Small intestine (tissue), 7 donors: Measurements from ENCODE around the gene UNC119. TPM values are rescaled to one million over a fixed set of nuclear protein-coding genes. Genes with fewer than 3 reads are reported as not detected.

ENCODE experiments used
- DNase-seq, 2 donors: peaks; one replicate each; pipeline versions ENCODE4 v3.0.0 to v3.0.0-alpha.2; 2013
- FAIRE-seq: peaks from 2 replicates; lab custom pipeline; 2012; peaks lifted over from hg19 to GRCh38; lab: Jason Lieb, UNC
- H3K27ac ChIP-seq, 3 donors: one replicate each; pipeline ENCODE4 v1.5.1; 2013; ENCODE audit warnings: low read length in 2 of 3, mild to moderate bottlenecking in 2 of 3, control low read depth in 1 of 3, inconsistent platforms in 1 of 3, low read depth in 1 of 3, moderate library complexity in 1 of 3
- H3K27me3 ChIP-seq, 3 donors: one replicate each; pipeline ENCODE4 v1.6.1; 2013; ENCODE audit warnings: low read length in 3 of 3, inconsistent platforms in 1 of 3; ENCODE audit not compliant: control insufficient read depth in 3 of 3, insufficient read depth in 3 of 3
- H3K36me3 ChIP-seq, 3 donors: one replicate each; pipeline ENCODE4 v1.6.1; 2013; ENCODE audit warnings: low read length in 3 of 3, inconsistent platforms in 1 of 3, low read depth in 1 of 3, mild to moderate bottlenecking in 1 of 3, moderate library complexity in 1 of 3; ENCODE audit not compliant: control insufficient read depth in 3 of 3, insufficient read depth in 2 of 3
- H3K4me1 ChIP-seq, 3 donors: one replicate each; pipeline ENCODE4 v1.6.1; 2013; ENCODE audit warnings: low read length in 2 of 3, inconsistent platforms in 1 of 3, low read depth in 1 of 3, mild to moderate bottlenecking in 1 of 3, moderate library complexity in 1 of 3; ENCODE audit not compliant: control insufficient read depth in 3 of 3, insufficient read depth in 2 of 3
- H3K4me3 ChIP-seq, 3 donors: one replicate each; pipeline ENCODE4 v1.5.1; 2013; ENCODE audit warnings: low read length in 3 of 3, control low read depth in 1 of 3, inconsistent platforms in 1 of 3, low read depth in 1 of 3, mild to moderate bottlenecking in 1 of 3, moderate library complexity in 1 of 3
- H3K9me3 ChIP-seq, 2 donors: one replicate each; pipeline ENCODE4 v1.6.1; 2013; ENCODE audit warnings: low read depth in 1 of 2, low read length in 1 of 2; ENCODE audit not compliant: control insufficient read depth in 2 of 2, insufficient read depth in 1 of 2
- WGBS, 3 donors: extraction: QIAGEN DNeasy Blood & Tissue Kit; methylation state at CpG; one replicate each; pipeline ENCODE4 v1.1.7; 2013; 5-methylcytosine and 5-hydroxymethylcytosine counted together
- polyA plus RNA-seq, 4 donors: library from polyadenylated mRNA; stranded (reverse) in 3 of 4; unstranded in 1 of 4; fragments of 200-250 nt in 3 of 4; fragments of 120-200 nt in 1 of 4; gene quantifications; one replicate each; pipeline versions ENCODE4 v1.2.1 to v1.2.3, GENCODE V29; 2013
- donor health status: healthy with polysubstance abuse.
- donor health status: control.
- donor health status: control.
- donor health status: Bipolar disorder and iron deficiency.
- donor health status: healthy.

The UNC119 gene
- polyA plus RNA-seq, 4 donors, result 14.6 to 57.0 (median 29.9) TPM

- Histone ChIP-seq H3K36me3 (peaks cover 0 to 16% (median 6%) of the 10 kb centered on the region in 3 donors), H3K27ac (peak overlapping the region; percentile 57 to 76 (median 73)), H3K4me1 (peaks cover 3 to 12% (median 4%) of the 10 kb centered on the region in 3 donors), H3K4me3 (peak overlapping the region; percentile 82 to 98 (median 84)), H3K27me3 (no peaks in the 10 kb centered on the region), H3K9me3 (no peaks in the 10 kb centered on the region)
- FAIRE-seq (no peak), DNase-seq (peak; percentile 43 to 60)
- 1% methylated on average over 33 to 39 of the region's 39 CpGs for WGBS, 3 donors
Measured at GRCh38 chr17:28570716-28571360, 18.4 kb upstream of the UNC119 start.

GRCh38 chr17:28569446-28569845 lies 17.0 kb upstream of the UNC119 start:
- WGBS, 3 donors, result 96 to 98% (median 96%) methylated on average over 1 of the region's 1 CpG
- H3K27me3 ChIP-seq, result no peaks in the 10 kb centered on the region
- H3K9me3 ChIP-seq, result no peaks in the 10 kb centered on the region
- FAIRE-seq (no peak), DNase-seq (no peak)
- H3K4me1 ChIP-seq, result peaks cover 3 to 12% (median 4%) of the 10 kb centered on the region in 3 donors
- no peak overlapping the region for H3K4me3 ChIP-seq
- H3K27ac ChIP-seq, result no peak overlapping the region
- H3K36me3 ChIP-seq, result peaks cover 0 to 21% (median 6%) of the 10 kb centered on the region in 3 donors

GRCh38 chr17:28567604-28568003 lies 15.2 kb upstream of the UNC119 start:
- Histone ChIP-seq H3K9me3 (no peaks in the 10 kb centered on the region), H3K4me1 (peaks cover 1 to 9% (median 4%) of the 10 kb centered on the region in 3 donors), H3K36me3 (peaks cover 0 to 30% (median 13%) of the 10 kb centered on the region in 3 donors), H3K27me3 (no peaks in the 10 kb centered on the region), H3K27ac (no peak overlapping the region), H3K4me3 (no peak overlapping the region)
- WGBS, 3 donors, result 78 to 85% (median 81%) methylated on average over 3 of the region's 3 CpGs
- FAIRE-seq, result no peak
- no peak for DNase-seq

GRCh38 chr17:28563475-28563874 lies 11.1 kb upstream of the UNC119 start:
- Histone ChIP-seq H3K27me3 (no peaks in the 10 kb centered on the region), H3K9me3 (no peaks in the 10 kb centered on the region), H3K4me3 (no peak overlapping the region), H3K27ac (no peak overlapping the region), H3K4me1 (no peaks in the 10 kb centered on the region), H3K36me3 (peaks cover 9 to 52% (median 22%) of the 10 kb centered on the region in 3 donors)
- DNase-seq (no peak), FAIRE-seq (no peak)
- 90 to 100% (median 92%) methylated on average over 3 of the region's 3 CpGs for WGBS, 3 donors

GRCh38 chr17:28555022-28555421 lies 2.6 kb upstream of the UNC119 start:
- Histone ChIP-seq H3K27ac (no peak overlapping the region), H3K9me3 (no peaks in the 10 kb centered on the region), H3K27me3 (no peaks in the 10 kb centered on the region), H3K4me1 (peaks cover 0 to 35% (median 0%) of the 10 kb centered on the region in 3 donors), H3K4me3 (no peak overlapping the region), H3K36me3 (peaks cover 3 to 57% (median 15%) of the 10 kb centered on the region in 3 donors)
- DNase-seq (no peak), FAIRE-seq (no peak)
- 96 to 100% (median 99%) methylated on average over 3 of the region's 3 CpGs for WGBS, 3 donors

GRCh38 chr17:28554565-28554964 lies 2.1 kb upstream of the UNC119 start:
- Histone ChIP-seq H3K27ac (no peak overlapping the region), H3K4me3 (no peak overlapping the region), H3K27me3 (no peaks in the 10 kb centered on the region), H3K36me3 (peaks cover 0 to 56% (median 15%) of the 10 kb centered on the region in 3 donors), H3K9me3 (no peaks in the 10 kb centered on the region), H3K4me1 (peaks cover 0 to 39% (median 0%) of the 10 kb centered on the region in 3 donors)
- FAIRE-seq, result no peak
- WGBS, 3 donors, result 82 to 93% (median 82%) methylated on average over 6 of the region's 6 CpGs
- peak in 1 of 2 donors; percentile 13 for DNase-seq

- 85 to 93% (median 91%) methylated on average over 5 of the region's 5 CpGs for WGBS, 3 donors
- Histone ChIP-seq H3K9me3 (no peaks in the 10 kb centered on the region), H3K27ac (peak overlapping the region in 1 of 3 donors; percentile 68), H3K4me1 (peaks cover 0 to 46% (median 0%) of the 10 kb centered on the region in 3 donors), H3K36me3 (peaks cover 0 to 60% (median 14%) of the 10 kb centered on the region in 3 donors), H3K4me3 (peak overlapping the region in 1 of 3 donors; percentile 30), H3K27me3 (no peaks in the 10 kb centered on the region)
- no peak for DNase-seq
- no peak for FAIRE-seq
Measured at GRCh38 chr17:28553000-28553505, 629 bp upstream of the UNC119 start.

GRCh38 chr17:28551421-28552175 lies 826 bp downstream of the UNC119 start:
- peaks cover 0 to 50% (median 0%) of the 10 kb centered on the region in 3 donors for H3K4me1 ChIP-seq
- peaks cover 0 to 68% (median 10%) of the 10 kb centered on the region in 3 donors for H3K36me3 ChIP-seq
- H3K27me3 ChIP-seq, result no peaks in the 10 kb centered on the region
- peak overlapping the region in 1 of 3 donors; percentile 69 for H3K27ac ChIP-seq
- 14 to 16% (median 16%) methylated on average over 10 of the region's 10 CpGs for WGBS, 3 donors
- H3K9me3 ChIP-seq, result no peaks in the 10 kb centered on the region
- FAIRE-seq (no peak), DNase-seq (peak in 1 of 2 donors; percentile 66)
- peak overlapping the region; percentile 62 to 77 (median 63) for H3K4me3 ChIP-seq
